ENCODE results near the gene S100B. TPM values are rescaled to one million over a fixed set of nuclear protein-coding genes. Genes with fewer than 3 reads are reported as not detected.

Gene S100B
- total and polyA plus RNA-seq, 2 of the 13 experiments (the other 11 are each of a cell fraction or from before 2014, with no cell fraction given): not detected

DNA sequence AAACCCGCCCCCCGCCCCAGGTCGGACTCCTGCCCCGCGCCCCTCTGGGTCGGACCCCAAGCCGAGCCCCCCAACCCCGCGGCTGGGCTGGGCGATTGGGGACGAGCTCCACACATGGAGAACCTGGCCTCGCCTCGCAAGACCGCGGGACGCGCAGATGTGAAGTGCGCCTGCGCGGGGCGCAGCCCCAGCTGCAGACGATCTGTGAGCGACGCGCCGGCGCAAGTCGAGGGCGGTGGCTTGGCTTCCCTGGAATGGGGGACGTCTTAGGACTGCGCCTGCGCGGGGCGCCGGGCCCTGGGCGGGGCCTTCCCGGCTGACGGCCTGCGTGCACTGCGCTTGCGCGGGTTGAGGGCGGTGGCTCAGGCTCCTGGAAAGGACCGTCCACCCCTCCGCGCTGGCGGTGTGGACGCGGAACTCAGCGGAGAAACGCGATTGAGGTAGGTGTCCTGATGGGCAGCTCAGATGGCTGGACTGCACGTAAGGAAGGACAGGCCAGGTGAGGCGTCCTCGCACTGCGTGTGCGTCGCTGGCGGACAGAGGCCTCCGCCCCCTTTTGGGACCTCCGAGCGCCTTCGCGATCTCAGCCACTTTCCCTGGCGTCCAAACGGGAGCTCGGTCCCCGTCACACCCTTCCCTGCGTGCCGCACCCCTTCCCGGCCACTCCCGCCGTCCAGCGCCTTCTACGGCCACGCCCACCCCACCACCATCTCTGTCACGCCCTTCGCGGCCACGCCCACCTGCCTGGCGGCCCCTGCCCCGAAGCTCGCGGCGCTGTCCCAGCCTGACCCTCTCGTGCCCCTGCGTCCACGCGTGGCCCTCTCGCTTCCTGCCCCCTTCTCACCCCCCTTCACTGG lies 30.7 kb upstream of the S100B start, which contains the start of gene PRMT2 (continued):
- TF ChIP-seq, protein P1, sequence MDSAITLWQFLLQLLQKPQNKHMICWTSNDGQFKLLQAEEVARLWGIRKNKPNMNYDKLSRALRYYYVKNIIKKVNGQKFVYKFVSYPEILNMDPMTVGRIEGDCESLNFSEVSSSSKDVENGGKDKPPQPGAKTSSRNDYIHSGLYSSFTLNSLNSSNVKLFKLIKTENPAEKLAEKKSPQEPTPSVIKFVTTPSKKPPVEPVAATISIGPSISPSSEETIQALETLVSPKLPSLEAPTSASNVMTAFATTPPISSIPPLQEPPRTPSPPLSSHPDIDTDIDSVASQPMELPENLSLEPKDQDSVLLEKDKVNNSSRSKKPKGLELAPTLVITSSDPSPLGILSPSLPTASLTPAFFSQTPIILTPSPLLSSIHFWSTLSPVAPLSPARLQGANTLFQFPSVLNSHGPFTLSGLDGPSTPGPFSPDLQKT (CRISPR knock-in tag; IDR thresholded peaks at IDR 0.05; ENCODE audit: borderline replicate concordance): no peak
- no peak for TF ChIP-seq ZNF260 (CRISPR knock-in tag; IDR thresholded peaks at IDR 0.05; ENCODE audit: borderline replicate concordance, low read depth)
- TF ChIP-seq, protein P2, sequence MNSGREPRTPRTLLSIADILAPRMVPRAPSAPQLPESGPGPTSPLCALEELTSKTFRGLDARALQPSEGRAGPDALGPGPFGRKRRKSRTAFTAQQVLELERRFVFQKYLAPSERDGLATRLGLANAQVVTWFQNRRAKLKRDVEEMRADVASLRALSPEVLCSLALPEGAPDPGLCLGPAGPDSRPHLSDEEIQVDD (CRISPR knock-in tag; IDR thresholded peaks at IDR 0.05; ENCODE audit: borderline replicate concordance): peak; percentile 88
- no peak for TF ChIP-seq ELF4 (CRISPR knock-in tag; IDR thresholded peaks at IDR 0.05; ENCODE audit: borderline replicate concordance)
- TF ChIP-seq, protein P3, sequence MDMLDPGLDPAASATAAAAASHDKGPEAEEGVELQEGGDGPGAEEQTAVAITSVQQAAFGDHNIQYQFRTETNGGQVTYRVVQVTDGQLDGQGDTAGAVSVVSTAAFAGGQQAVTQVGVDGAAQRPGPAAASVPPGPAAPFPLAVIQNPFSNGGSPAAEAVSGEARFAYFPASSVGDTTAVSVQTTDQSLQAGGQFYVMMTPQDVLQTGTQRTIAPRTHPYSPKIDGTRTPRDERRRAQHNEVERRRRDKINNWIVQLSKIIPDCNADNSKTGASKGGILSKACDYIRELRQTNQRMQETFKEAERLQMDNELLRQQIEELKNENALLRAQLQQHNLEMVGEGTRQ (IDR thresholded peaks at IDR 0.05; ENCODE audit: low read depth, low read length): no peak
- TF ChIP-seq, protein P3 (CRISPR knock-in tag; IDR thresholded peaks at IDR 0.05; ENCODE audit: borderline replicate concordance): peak; percentile 65; the same call in 1 of the 2 replicates
- 0 out of 2 replicates have a peak, but pooled peaks have one; percentile 22 for TF ChIP-seq ZFP1 (CRISPR knock-in tag; IDR thresholded peaks at IDR 0.05)
- no peak for TF ChIP-seq ZNF703 (CRISPR knock-in tag; IDR thresholded peaks at IDR 0.05; ENCODE audit: borderline replicate concordance)
- TF ChIP-seq, protein P4, sequence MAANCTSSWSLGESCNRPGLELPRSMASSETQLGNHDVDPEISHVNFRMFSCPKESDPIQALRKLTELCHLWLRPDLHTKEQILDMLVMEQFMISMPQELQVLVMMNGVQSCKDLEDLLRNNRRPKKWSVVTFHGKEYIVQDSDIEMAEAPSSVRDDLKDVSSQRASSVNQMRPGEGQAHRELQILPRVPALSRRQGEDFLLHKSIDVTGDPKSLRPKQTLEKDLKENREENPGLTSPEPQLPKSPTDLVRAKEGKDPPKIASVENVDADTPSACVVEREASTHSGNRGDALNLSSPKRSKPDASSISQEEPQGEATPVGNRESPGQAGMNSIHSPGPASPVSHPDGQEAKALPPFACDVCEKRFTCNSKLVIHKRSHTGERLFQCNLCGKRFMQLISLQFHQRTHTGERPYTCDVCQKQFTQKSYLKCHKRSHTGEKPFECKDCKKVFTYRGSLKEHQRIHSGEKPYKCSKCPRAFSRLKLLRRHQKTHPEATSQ (CRISPR knock-in tag; IDR thresholded peaks at IDR 0.05; ENCODE audit: borderline replicate concordance): peak; percentile 81; the same call in 1 of the 2 replicates
- TF ChIP-seq, protein P5, sequence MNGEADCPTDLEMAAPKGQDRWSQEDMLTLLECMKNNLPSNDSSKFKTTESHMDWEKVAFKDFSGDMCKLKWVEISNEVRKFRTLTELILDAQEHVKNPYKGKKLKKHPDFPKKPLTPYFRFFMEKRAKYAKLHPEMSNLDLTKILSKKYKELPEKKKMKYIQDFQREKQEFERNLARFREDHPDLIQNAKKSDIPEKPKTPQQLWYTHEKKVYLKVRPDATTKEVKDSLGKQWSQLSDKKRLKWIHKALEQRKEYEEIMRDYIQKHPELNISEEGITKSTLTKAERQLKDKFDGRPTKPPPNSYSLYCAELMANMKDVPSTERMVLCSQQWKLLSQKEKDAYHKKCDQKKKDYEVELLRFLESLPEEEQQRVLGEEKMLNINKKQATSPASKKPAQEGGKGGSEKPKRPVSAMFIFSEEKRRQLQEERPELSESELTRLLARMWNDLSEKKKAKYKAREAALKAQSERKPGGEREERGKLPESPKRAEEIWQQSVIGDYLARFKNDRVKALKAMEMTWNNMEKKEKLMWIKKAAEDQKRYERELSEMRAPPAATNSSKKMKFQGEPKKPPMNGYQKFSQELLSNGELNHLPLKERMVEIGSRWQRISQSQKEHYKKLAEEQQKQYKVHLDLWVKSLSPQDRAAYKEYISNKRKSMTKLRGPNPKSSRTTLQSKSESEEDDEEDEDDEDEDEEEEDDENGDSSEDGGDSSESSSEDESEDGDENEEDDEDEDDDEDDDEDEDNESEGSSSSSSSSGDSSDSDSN (CRISPR knock-in tag; IDR thresholded peaks at IDR 0.05): peak; percentile 86
- no peak for TF ChIP-seq ZNF12 (CRISPR knock-in tag; IDR thresholded peaks at IDR 0.05)
- TF ChIP-seq MXD4 (CRISPR knock-in tag; IDR thresholded peaks at IDR 0.05): peak; percentile 88
- TF ChIP-seq MED1 (CRISPR knock-in tag; IDR thresholded peaks at IDR 0.05): peak; percentile 29; the same call in 1 of the 2 replicates
- 0 out of 2 replicates have a peak, but pooled peaks have one; percentile 47 for TF ChIP-seq ZNF253 (CRISPR knock-in tag; IDR thresholded peaks at IDR 0.05; ENCODE audit: borderline replicate concordance)
- TF ChIP-seq POLR2AphosphoS5 (IDR thresholded peaks at IDR 0.05; ENCODE audit: low read depth, low read length): peak; percentile 90
- TF ChIP-seq, protein P6, sequence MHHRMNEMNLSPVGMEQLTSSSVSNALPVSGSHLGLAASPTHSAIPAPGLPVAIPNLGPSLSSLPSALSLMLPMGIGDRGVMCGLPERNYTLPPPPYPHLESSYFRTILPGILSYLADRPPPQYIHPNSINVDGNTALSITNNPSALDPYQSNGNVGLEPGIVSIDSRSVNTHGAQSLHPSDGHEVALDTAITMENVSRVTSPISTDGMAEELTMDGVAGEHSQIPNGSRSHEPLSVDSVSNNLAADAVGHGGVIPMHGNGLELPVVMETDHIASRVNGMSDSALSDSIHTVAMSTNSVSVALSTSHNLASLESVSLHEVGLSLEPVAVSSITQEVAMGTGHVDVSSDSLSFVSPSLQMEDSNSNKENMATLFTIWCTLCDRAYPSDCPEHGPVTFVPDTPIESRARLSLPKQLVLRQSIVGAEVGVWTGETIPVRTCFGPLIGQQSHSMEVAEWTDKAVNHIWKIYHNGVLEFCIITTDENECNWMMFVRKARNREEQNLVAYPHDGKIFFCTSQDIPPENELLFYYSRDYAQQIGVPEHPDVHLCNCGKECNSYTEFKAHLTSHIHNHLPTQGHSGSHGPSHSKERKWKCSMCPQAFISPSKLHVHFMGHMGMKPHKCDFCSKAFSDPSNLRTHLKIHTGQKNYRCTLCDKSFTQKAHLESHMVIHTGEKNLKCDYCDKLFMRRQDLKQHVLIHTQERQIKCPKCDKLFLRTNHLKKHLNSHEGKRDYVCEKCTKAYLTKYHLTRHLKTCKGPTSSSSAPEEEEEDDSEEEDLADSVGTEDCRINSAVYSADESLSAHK (CRISPR knock-in tag; IDR thresholded peaks at IDR 0.05; ENCODE audit: borderline replicate concordance): no peak; the same call in 1 of the 2 replicates
- peak; percentile 91 for TF ChIP-seq POLR2G (IDR thresholded peaks at IDR 0.05; ENCODE audit: low read depth, low read length)

Data from HepG2 (cell line).